Measurements from ENCODE around the gene DPM3.

The DPM3 gene

GRCh38 chr1:155092131-155092530, 48.2 kb downstream of the DPM3 start:
- DNase-seq = no peak

- peak; percentile 94 for DNase-seq
Measured at GRCh38 chr1:155091071-155092051, 49.0 kb downstream of the DPM3 start.
